H1 (cell line): ENCODE measurements around the gene GALNT9. TPM values are rescaled to one million over a fixed set of nuclear protein-coding genes. Genes with fewer than 3 reads are reported as not detected.

Source experiments
- CTCF ChIA-PET: fragments of 300-600 bp; sonication (Branson Sonifier 250); formaldehyde crosslinking; loops from one replicate; lab custom pipeline; 2021; ENCODE audit not compliant: partially characterized antibody; lab: Charles Lee
- POLR2A ChIA-PET: fragments of 300-600 bp; sonication (Branson Sonifier 250); formaldehyde crosslinking; loops from one replicate; lab custom pipeline; 2021; ENCODE audit warnings: inconsistent platforms; ENCODE audit not compliant: partially characterized antibody; lab: Charles Lee
- DNase-seq, 2 experiments: peaks; one replicate each; pipeline versions ENCODE4 v3.0.0 to v3.0.0-alpha.2; 2010 to 2022; ENCODE audit warnings: low spot score in 2 of 2, low read depth in 1 of 2, mixed read lengths in 1 of 2
- FAIRE-seq: peaks from 2 replicates; lab custom pipeline; 2011; peaks lifted over from hg19 to GRCh38; lab: Jason Lieb, UNC
- H2AFZ ChIP-seq: 2 replicates; pipeline ENCODE4 v1.8.1; 2012; ENCODE audit warnings: low read length, inconsistent platforms
- H2AK5ac ChIP-seq: 2 replicates; pipeline ENCODE4 v1.6.1; 2013; ENCODE audit warnings: low read depth, low read length
- H2BK120ac ChIP-seq: replicated peaks from 2 replicates; pipeline ENCODE3; 2013; ENCODE audit warnings: low read depth, low read length, inconsistent platforms
- H2BK12ac ChIP-seq: 2 replicates; pipeline ENCODE4 v1.6.1; 2013; ENCODE audit warnings: low read depth, low read length
- H2BK15ac ChIP-seq: 2 replicates; pipeline ENCODE4 v1.6.1; 2013; ENCODE audit warnings: low read length
- H2BK20ac ChIP-seq: 2 replicates; pipeline ENCODE4 v1.6.1; 2013; ENCODE audit warnings: low read length
- H2BK5ac ChIP-seq: 2 replicates; pipeline ENCODE4 v1.6.1; 2013; ENCODE audit warnings: low read depth, low read length
- H3K14ac ChIP-seq: 2 replicates; pipeline ENCODE4 v1.6.1; 2013; ENCODE audit warnings: inconsistent platforms; ENCODE audit not compliant: insufficient read length
- H3K18ac ChIP-seq: 2 replicates; pipeline ENCODE4 v1.6.1; 2013; ENCODE audit warnings: low read length; ENCODE audit errors: extremely low read depth
- H3K23ac ChIP-seq: 2 replicates; pipeline ENCODE4 v1.6.1; 2013; ENCODE audit warnings: inconsistent platforms; ENCODE audit not compliant: insufficient read length
- H3K23me2 ChIP-seq: 2 replicates; pipeline ENCODE4 v1.6.1; 2013; ENCODE audit warnings: low read depth, low read length
- H3K27ac ChIP-seq: 2 replicates; pipeline ENCODE4 v1.6.1; 2011; ENCODE audit warnings: low read depth, low read length, inconsistent platforms
- H3K27me3 ChIP-seq, 4 experiments: replicated peaks in 1 of 4; 1 replicate in 1 of 4; 2 replicates in 3 of 4; pipeline versions ENCODE4 v1.6.1 to v1.8.1; 2011 to 2013; ENCODE audit warnings: low read length in 3 of 4, mild to moderate bottlenecking in 3 of 4, inconsistent platforms in 2 of 4, mixed read lengths in 2 of 4, moderate library complexity in 1 of 4; ENCODE audit not compliant: control insufficient read depth in 3 of 4, insufficient read depth in 3 of 4; ENCODE audit errors: extremely low read depth in 1 of 4
- H3K36me3 ChIP-seq, 4 experiments: 2 replicates each; pipeline versions ENCODE4 v1.6.1 to v1.8.1; 2011 to 2013; ENCODE audit warnings: mild to moderate bottlenecking in 4 of 4, low read length in 3 of 4, moderate library complexity in 2 of 4, control low read depth in 1 of 4, inconsistent platforms in 1 of 4; ENCODE audit not compliant: insufficient read depth in 4 of 4, control insufficient read depth in 2 of 4
- H3K4ac ChIP-seq: replicated peaks from 2 replicates; pipeline ENCODE3; 2013; ENCODE audit warnings: low read length, low read depth, mixed read lengths, inconsistent platforms; ENCODE audit not compliant: insufficient read length
- H3K4me1 ChIP-seq, 4 experiments: replicated peaks in 1 of 4; 1 replicate in 1 of 4; 2 replicates in 3 of 4; pipeline versions ENCODE4 v1.6.1 to v1.8.1; 2011 to 2013; ENCODE audit warnings: low read length in 3 of 4, inconsistent platforms in 2 of 4, mixed read lengths in 1 of 4; ENCODE audit not compliant: insufficient read depth in 4 of 4, control insufficient read depth in 3 of 4
- H3K4me2 ChIP-seq, 2 experiments: 2 replicates each; pipeline versions ENCODE4 v1.6.1 to v1.8.1; 2011 to 2013; ENCODE audit warnings: low read depth in 2 of 2, low read length in 2 of 2, control low read depth in 1 of 2, inconsistent platforms in 1 of 2, mild to moderate bottlenecking in 1 of 2; ENCODE audit not compliant: insufficient read depth in 1 of 2
- H3K4me3 ChIP-seq, 4 experiments: fragments of 200-600, 300-600 bp in 1 of 4; sonication (generic), shearing (Covaris generic), sonication (Bioruptor Twin) in 1 of 4; 2 replicates each; pipeline versions ENCODE4 v1.5.1 to v1.8.1; 2011 to 2016; ENCODE audit warnings: low read length in 4 of 4, low read depth in 3 of 4, control low read depth in 2 of 4, inconsistent platforms in 2 of 4, mild to moderate bottlenecking in 2 of 4, mixed read lengths in 1 of 4, moderate library complexity in 1 of 4; ENCODE audit not compliant: insufficient read depth in 2 of 4; ENCODE audit errors: extremely low read depth in 1 of 4
- H3K56ac ChIP-seq: replicated peaks from 2 replicates; pipeline ENCODE3; 2013; ENCODE audit warnings: low read depth, mild to moderate bottlenecking, mixed read lengths, low read length, inconsistent platforms; ENCODE audit not compliant: insufficient read length
- H3K79me1 ChIP-seq: 2 replicates; pipeline ENCODE4 v1.6.1; 2013; ENCODE audit warnings: low read depth, low read length, control low read depth
- H3K79me2 ChIP-seq, 2 experiments: 2 replicates each; pipeline versions ENCODE4 v1.6.1 to v1.8.1; 2012 to 2013; ENCODE audit warnings: low read length in 2 of 2, mild to moderate bottlenecking in 2 of 2, inconsistent platforms in 1 of 2; ENCODE audit not compliant: insufficient read depth in 2 of 2, control insufficient read depth in 1 of 2
- H3K9ac ChIP-seq, 4 experiments: replicated peaks in 1 of 4; 1 replicate in 1 of 4; 2 replicates in 3 of 4; pipeline versions ENCODE4 v1.6.1 to v1.8.1; 2011 to 2013; ENCODE audit warnings: low read depth in 3 of 4, low read length in 3 of 4, control low read depth in 2 of 4, mild to moderate bottlenecking in 2 of 4, moderate library complexity in 2 of 4, inconsistent platforms in 1 of 4; ENCODE audit errors: extremely low read depth in 1 of 4
- H3K9me3 ChIP-seq, 2 experiments: 2 replicates each; pipeline versions ENCODE4 v1.6.1 to v1.8.1; 2012 to 2013; ENCODE audit warnings: mild to moderate bottlenecking in 2 of 2, moderate library complexity in 2 of 2, control low read depth in 1 of 2, inconsistent platforms in 1 of 2, low read depth in 1 of 2, low read length in 1 of 2, mixed read lengths in 1 of 2; ENCODE audit not compliant: insufficient read depth in 2 of 2
- H4K20me1 ChIP-seq, 2 experiments: replicated peaks in 1 of 2; 2 replicates each; pipeline versions ENCODE3 to v1.8.1; 2011 to 2013; ENCODE audit warnings: inconsistent platforms in 2 of 2, low read length in 2 of 2, mild to moderate bottlenecking in 1 of 2; ENCODE audit not compliant: insufficient read depth in 2 of 2, control insufficient read depth in 1 of 2
- H4K5ac ChIP-seq: 2 replicates; pipeline ENCODE4 v1.6.1; 2013; ENCODE audit warnings: low read length, low read depth, mixed read lengths, inconsistent platforms; ENCODE audit not compliant: insufficient read length
- H4K8ac ChIP-seq: 2 replicates; pipeline ENCODE4 v1.8.0; 2013; ENCODE audit warnings: mild to moderate bottlenecking, moderate library complexity, low read length, inconsistent platforms; ENCODE audit not compliant: insufficient read depth; ENCODE audit errors: extremely low read depth
- H4K91ac ChIP-seq: replicated peaks from 2 replicates; pipeline ENCODE3; 2013; ENCODE audit warnings: low read length, mixed read lengths, inconsistent platforms; ENCODE audit not compliant: insufficient read length
- ASH2L ChIP-seq: fragments of 200-600, 300-600 bp; sonication (generic); IDR thresholded peaks from one replicate; pipeline ENCODE4 v1.7.1; 2017; ENCODE audit warnings: low read length
- JUND ChIP-seq: IDR thresholded peaks from 2 replicates; pipeline ENCODE4 v1.6.1; 2011; ENCODE audit warnings: mild to moderate bottlenecking, improper control_type of control experiment, low read length
- WGBS, 2 experiments: shearing (Covaris generic) in 1 of 2; methylation state at CpG; one replicate each; pipeline versions ENCODE4 v1.1.6 to v1.1.7; 2013 to 2015; ENCODE audit warnings: low lambda C conversion rate in 2 of 2, mixed read lengths in 2 of 2, inconsistent platforms in 1 of 2, low coverage in 1 of 2, missing lambda C conversion rate in 1 of 2; ENCODE audit not compliant: insufficient replicate concordance in 2 of 2, insufficient coverage in 1 of 2, insufficient read length in 1 of 2; ENCODE audit errors: extremely low coverage in 1 of 2, missing lambda C conversion rate in 1 of 2; 5-methylcytosine and 5-hydroxymethylcytosine counted together
- polyA plus RNA-seq, 7 experiments: library from polyadenylated mRNA; depleted of rRNA in 3 of 7; stranded (reverse) in 5 of 7; unstranded in 2 of 7; fragments of >200 nt in 5 of 7; fragments of 200-250 nt in 2 of 7; gene quantifications; 1 replicate in 5 of 7; 2 replicates in 1 of 7; 4 replicates in 1 of 7; pipeline versions ENCODE4 v1.2.1 to v1.2.3, GENCODE V29; 2011 to 2013; ENCODE audit warnings: missing spikeins in 2 of 7, mixed read lengths in 2 of 7
- total RNA-seq: library from RNA; stranded (reverse); fragmentation: NEBNext Ultra II Directional; extraction: Animal tissue kit (Norgen Biotek cat#: 25700); gene quantifications from 2 replicates; pipeline ENCODE4 v1.2.1, GENCODE V29; 2021

Gene GALNT9
- total and polyA plus RNA-seq, 2 of the 8 experiments (the other 6 are each of a cell fraction or from before 2014, with no cell fraction given), result 2.0 to 3.6 TPM

- FAIRE-seq (no peak), DNase-seq (no peak)
- no peak overlapping the region for H2BK120ac ChIP-seq
- no peak overlapping the region for H3K14ac ChIP-seq
- TF ChIP-seq ASH2L (no peak), JUND (no peak)
- TF ChIP-seq, all 59 proteins: peak for 0
- no peak overlapping the region for H3K4ac ChIP-seq
- H3K79me2 ChIP-seq, result no peaks in the 10 kb centered on the region
- H3K18ac ChIP-seq, result no peak overlapping the region
- no peak overlapping the region for H4K8ac ChIP-seq
- H3K4me2 ChIP-seq, result no peak overlapping the region
- no peaks in the 10 kb centered on the region; a peak in 3 of 7 replicates for H3K27me3 ChIP-seq
- 0 out of 2 replicates have a peak, but pooled peaks cover 1% of the 10 kb centered on the region for H3K23me2 ChIP-seq
- H4K20me1 ChIP-seq, result peaks cover 0 to 2% of the 10 kb centered on the region in 2 experiments
- H3K79me1 ChIP-seq, result no peaks in the 10 kb centered on the region
- no peaks in the 10 kb centered on the region for H3K36me3 ChIP-seq
- no peak overlapping the region for H3K4me3 ChIP-seq
- H2BK20ac ChIP-seq, result no peak overlapping the region
- ChIA-PET CTCF (interaction anchor here (0.8 to 1.5 kb wide), 2 partner anchors 31 to 84 kb away, joined by 3 read pairs; no protein-coding TSS in a partner anchor), POLR2A (no interaction called here)
- no peak overlapping the region for H2BK15ac ChIP-seq
- WGBS, 2 experiments, result 93% methylated on average over 10 of the region's 12 CpGs; no CpG with 5 or more reads in 1 of the 2 experiments
- H3K23ac ChIP-seq, result no peak overlapping the region
- H3K27ac ChIP-seq, result no peak overlapping the region
- H2BK5ac ChIP-seq, result no peak overlapping the region
- H2AK5ac ChIP-seq, result no peak overlapping the region
- H3K9me3 ChIP-seq, result no peaks in the 10 kb centered on the region
- no peak overlapping the region for H2AFZ ChIP-seq
- H3K9ac ChIP-seq, result no peak overlapping the region
- peaks cover 0 to 22% (median 16%) of the 10 kb centered on the region in 4 experiments; a peak in 6 of 7 replicates for H3K4me1 ChIP-seq
- H2BK12ac ChIP-seq, result no peak overlapping the region
- no peak overlapping the region for H4K91ac ChIP-seq
- H3K56ac ChIP-seq, result no peak overlapping the region
- no peak overlapping the region for H4K5ac ChIP-seq
Measured at GRCh38 chr12:132277949-132278348, 51.4 kb downstream of the GALNT9 start.
